HG03565 (cell line): ENCODE measurements around the gene KLHL26.

Experiments used
- ATAC-seq: cut with Tn5 transposase; IDR thresholded peaks from one replicate; pipeline ENCODE4 v1.9.1; 2021; ENCODE audit warnings: mild to moderate bottlenecking, moderate library complexity; ENCODE audit not compliant: unreplicated experiment

The KLHL26 gene

DNA sequence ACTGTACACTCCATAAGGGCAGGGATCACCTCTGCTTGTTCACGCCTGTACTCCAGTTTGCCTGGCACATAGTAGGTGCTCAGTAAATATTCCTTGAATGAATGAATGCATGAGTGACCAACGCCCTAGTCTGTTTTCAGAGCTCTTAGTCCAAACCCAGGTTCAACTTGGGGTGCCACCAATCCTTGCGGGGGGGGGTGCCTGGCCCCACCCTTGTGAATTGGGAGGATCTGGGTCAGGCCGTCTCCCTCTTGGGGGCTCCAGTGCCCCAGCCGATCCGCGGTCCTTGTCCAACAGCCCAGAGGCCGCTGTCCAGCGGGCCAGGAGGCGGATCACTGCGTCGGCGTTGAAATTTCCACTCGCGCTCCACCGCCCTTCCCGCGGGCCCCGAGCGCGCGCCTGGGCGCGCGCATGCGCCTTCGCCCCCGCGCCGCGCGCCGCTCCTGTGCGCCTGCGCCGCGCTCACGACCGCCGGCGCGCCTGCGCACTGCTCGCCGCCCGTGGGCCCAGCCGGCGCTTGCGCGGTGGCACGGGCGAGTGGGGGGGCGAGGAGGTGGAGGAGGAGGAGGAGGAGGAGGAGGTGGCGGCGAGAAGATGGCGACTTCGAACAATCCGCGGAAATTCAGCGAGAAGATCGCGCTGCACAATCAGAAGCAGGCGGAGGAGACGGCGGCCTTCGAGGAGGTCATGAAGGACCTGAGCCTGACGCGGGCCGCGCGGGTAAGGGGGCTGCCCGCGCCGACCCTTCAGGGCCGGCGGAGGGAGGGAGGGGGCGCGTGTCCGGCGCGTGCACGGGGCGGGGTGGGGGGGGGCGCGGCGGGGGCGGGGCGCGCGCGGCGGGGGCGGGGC is 46.5 kb downstream of the KLHL26 start, which contains the start of gene CRTC1:
Gene CRTC1 (plus strand): TSS at position 572 of the 849 bp plus-strand sequence. CDS start 23 bp downstream, at position 595.
- ATAC-seq, result peak; percentile 66

DNA sequence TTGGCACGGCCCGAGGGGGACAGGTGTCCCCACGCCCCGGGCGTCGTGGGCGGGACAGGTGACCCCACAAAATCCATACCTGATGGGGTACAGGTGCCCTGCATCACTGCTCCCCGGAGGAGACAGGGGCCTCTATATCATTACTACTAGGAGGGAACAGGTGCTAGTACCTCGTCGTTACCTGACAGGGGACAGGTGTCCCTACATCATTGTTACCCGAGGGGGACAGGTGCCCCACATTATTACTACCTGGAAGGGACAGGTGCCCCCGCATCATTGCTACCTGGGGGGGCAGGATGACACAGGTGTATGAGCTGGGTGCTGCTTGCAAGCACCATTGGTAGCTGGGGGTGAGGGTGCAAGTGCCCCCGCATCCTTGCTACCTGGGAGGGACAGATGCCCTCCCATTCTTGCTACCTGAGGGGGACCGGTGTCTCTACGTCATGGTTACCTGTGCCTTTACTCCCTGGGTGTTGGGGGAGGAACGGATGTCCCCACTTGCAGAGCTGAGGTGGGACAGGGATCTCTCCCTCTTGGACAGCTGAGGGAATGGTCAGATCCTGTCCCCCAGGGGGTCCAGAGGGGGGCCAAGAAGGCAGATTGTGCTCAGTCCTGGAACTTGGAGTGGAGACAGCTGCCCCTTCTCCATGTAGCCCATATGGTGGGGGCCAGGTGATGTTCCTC is 47.3 kb downstream of the KLHL26 start:
- ATAC-seq, result no peak

- ATAC-seq, result no peak
These were observed 47.8 kb downstream of the KLHL26 start for GRCh38 chr19:18684642-18684993.

GRCh38 chr19:18685597-18686190 is 48.9 kb downstream of the KLHL26 start:
- no peak for ATAC-seq

DNA sequence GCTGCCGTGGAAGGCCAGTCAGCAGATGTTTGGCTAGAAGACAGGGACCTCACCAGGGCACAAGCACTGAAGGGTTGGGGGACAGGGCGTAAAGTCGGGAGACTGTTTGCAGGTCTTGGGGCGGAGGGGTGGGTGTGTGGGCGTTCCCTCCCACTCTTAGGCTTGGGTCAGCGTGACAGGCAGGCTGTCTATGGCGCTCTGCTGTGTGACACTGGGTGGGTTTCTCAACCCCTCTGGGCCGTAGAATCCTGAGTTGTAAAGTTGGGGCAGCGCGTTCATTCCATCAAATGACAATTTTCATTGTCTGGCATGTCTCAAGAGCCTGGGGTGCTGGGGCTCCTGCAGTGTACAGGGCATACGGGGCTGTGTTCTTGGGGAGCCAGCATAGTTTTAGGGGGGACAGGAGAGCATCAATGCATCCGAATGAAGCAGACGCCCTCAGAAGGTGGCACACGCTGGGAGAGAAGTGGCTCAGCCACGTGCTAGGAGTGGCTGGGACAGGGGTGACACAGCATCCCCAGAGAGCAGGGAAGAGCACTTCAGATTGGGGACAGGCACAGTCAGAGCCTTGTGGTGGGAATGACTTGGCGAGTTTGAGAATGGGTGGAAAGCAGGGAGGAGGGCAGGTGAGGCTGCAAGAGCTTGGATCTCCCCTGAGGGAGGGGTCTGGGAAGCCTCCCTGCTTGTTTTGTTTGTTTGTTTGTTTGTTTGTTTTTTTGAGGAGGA is 51.1 kb downstream of the KLHL26 start:
- ATAC-seq, result no peak

GRCh38 chr19:18696023-18696422 is 59.2 kb downstream of the KLHL26 start:
- ATAC-seq, result no peak

DNA sequence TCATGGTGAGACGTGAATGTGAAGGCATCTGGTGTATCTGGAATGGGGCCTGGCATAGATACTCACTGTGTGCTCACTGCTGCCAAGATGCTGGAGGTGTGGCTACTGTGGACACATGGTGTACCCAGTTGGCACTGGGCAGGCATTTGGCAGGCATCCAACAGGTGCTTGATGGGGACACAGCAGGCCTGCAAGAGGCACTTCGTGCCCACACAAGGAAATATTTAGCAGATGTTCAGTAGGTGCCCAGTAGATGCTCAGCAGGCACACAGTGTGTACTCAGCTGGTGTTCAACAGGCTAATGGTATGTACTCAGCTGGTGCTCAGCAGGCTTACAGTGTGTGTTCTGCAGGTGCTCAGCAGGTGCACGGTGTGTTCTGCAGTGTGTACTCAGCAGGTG is 60.9 kb downstream of the KLHL26 start:
- no peak for ATAC-seq

GRCh38 chr19:18698321-18699167 is 61.7 kb downstream of the KLHL26 start:
- ATAC-seq, result no peak

DNA sequence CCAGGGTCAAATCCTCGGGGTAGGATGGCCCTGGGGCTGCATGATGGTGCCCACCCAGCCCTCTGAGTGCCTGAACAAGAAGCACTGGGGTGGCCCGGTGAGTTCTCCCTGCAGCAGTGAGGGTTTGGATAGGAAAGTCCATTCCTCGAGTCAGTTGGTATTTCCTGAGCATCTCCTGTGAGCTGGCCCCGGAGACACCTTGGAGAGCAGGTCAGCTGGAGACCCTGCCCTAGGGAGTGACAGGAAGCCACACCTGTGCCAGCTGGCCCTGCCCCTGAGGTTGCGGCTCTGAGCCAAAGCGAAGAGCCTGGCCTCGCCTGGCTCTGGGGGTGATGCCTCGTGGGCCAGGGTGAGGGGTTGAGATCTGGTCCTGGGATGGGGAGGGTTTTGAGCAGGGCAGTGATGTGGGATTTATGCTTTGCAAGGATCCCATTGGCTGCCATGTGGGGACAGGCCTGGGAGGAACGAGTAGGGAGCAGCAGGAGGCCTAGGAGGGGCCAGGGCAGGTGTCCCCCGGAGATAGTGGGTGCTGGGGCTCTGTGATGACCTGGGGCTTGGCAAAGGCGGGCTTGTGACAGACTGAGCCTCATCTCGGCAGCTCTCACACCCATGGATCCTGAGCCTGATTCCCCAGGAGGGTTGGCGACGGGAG is 62.7 kb downstream of the KLHL26 start:
- no peak for ATAC-seq

- ATAC-seq, result peak; percentile 41
These were observed 63.8 kb downstream of the KLHL26 start for GRCh38 chr19:18700501-18701249.

DNA sequence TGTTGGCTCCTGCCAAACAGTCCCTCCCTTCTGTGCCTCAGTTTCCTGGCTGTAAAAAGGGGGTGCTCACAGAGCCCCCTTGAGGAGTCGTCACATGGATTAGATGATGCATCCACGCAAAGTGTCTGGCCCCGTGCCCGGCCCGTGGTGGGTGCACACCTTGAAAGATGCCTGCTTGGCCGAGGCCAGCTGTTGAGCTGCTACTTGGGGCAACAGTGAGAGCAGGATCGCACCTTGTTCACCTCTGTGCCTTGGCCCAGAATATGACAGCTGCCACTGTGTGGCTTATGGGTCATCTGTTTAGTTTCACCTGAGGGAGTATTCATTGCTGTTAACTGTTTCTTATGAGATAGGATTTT is 64.4 kb downstream of the KLHL26 start:
- peak; percentile 18 for ATAC-seq

DNA sequence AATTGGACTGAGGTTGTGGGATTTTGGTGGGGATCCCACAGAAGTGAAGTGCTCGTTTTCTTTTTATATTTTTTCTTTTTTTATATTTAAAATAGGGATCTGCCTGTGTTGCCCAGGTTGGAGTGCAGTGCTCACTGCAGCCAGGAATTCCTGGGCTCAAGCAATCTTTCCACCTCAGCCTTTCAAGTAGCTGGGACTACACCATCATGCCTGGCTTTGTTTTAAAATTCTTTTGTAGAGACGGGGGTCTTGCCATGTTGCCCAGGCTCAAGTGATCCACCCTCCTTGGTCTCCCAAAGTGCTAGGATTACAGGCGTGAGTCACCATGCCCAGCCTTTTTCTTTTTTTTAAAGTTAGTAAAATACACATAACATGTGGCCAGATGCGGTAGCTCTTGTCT is 67.2 kb downstream of the KLHL26 start:
- no peak for ATAC-seq

DNA sequence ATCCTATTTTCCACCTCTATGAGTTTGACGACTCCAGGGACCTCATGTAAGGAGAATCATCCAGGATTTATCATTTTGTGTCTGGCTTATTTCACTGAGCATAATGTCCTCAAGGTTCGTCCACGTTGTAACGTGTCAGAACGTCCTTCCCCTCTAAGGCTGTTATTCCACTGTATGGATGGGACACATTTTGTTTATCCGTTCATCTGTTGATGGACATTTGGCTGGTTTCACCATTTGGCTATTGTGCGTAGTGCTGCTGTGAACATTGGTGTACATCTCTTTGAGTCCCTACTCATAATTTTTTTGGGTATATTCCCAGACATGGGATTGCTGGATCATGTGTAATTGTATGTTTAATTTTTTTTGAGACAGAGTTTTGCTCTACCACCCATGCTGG is 68.1 kb downstream of the KLHL26 start:
- ATAC-seq, result no peak

GRCh38 chr19:18708452-18709231 is 71.8 kb downstream of the KLHL26 start:
- no peak for ATAC-seq

DNA sequence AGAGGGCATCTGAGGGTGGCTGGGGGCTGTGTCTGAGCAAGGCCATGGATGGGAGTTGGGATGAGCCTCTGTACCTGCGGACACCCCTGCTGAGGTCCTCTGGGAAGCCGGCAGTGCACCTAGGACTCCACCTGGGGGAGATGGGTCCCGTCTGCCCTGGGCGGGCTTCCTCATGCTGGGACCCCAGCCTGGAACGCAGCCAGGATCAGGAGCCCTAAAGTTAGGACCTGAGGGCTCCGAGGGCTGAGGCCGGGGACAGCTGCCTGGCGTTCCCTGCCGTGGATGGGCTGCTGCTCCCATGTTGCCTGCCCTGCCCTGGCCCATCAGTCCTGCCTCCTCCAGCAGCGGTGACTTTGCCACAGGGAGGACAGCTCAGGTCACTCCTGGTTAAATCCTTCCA is 72.7 kb downstream of the KLHL26 start:
- no peak for ATAC-seq

DNA sequence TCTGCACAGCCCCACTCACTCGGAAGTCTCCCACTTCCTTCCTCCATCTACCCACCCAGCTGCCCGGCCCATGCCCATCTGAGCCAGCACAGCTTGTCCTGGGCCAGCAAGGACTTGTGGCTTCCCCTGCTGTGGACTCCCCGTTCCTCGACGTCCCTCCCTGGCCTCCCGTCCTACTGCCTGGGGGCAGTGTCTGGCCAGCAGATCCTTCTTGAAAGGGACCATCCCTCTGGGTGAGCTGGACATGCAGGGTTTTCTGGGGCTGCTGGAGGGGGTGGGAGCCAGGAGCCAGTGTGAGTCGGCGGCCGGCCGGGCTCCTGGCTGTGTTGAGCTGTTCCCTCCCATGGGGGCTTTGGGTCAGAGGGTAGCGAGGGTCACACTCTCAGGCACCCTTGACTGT is 73.4 kb downstream of the KLHL26 start:
- no peak for ATAC-seq

DNA sequence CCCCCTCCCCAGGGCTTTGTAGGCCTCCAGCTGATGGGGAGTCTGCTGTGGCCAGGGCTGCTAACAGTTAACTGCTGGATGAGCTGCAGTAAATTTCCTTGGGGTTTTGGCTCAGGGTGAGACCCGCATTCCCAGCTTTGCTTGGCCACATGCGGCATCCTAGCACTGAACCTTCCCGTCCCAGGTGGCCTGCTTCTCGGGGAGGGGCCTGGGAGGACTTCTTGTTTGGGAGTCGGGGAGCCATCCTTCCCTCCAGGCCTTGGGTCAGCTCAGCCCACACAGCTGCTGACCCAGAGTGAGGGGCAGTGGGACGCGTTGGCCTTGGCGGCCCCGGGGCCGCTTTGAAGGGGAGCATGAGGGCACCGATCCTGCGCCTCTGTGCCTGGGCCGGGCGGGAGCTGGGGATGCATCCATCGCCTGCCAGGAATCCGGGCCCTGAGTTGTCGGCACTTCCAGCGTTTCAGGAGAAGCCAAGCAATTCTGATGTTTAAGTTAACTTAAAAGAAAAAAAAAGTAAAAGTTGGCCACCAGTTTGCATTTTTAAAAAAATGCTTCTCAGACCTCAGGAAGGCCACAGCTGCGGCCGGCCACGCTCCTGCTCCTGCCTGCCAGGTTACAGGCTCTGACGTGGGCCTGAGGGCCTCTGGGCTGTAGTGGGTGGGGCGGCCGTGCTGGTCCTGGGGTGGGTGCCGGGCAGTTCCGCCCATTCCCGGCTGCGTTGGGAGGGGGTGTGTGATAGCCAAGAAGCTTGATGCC is 74.3 kb downstream of the KLHL26 start:
- no peak for ATAC-seq

DNA sequence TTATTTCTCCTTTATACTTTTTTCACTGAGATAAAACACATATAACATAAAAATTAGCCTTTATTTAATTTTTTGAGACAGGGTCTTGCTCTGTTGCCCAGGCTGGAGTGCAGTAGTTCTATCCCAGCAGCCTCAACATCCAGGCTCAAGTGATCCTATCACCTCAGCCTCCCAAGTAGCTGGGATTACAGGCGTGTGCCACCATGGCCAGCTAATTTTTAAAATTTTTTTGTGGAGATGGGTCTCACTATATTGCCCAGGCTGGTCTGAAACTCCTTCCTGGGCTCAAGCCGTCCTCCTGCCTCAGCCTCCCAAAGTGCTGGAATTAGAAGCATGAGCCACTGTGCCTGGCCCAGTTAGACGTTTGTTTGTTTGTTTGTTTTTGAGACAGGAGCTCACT is 75.1 kb downstream of the KLHL26 start:
- ATAC-seq, result no peak
